ENCODE results near the gene HAUS5. TPM values are rescaled to one million over a fixed set of nuclear protein-coding genes. Genes with fewer than 3 reads are reported as not detected.
"Not testable (repeated sequence)": the region's sequence is repeated elsewhere in the genome, so short reads cannot be mapped to it uniquely, and the experiment has no call there.

Gene HAUS5
- total RNA-seq, 4 donors from 2014 or later = 3.5 to 11.5 (median 10.6) TPM

GRCh38 chr19:35582760-35583159, 29.8 kb upstream of the HAUS5 start:
- intact Hi-C loops (cut with DNase I) = no loop called here
- no peaks in the 10 kb centered on the region for H3K4me1 ChIP-seq
- H3K27ac ChIP-seq = no peak overlapping the region
- H3K9me3 ChIP-seq = peaks cover 0 to 5% (median 0%) of the 10 kb centered on the region in 3 donors
- peaks cover 0 to 40% (median 0%) of the 10 kb centered on the region in 4 donors for H3K27me3 ChIP-seq
- TF ChIP-seq CTCF (IDR thresholded peaks at IDR 0.05) = no peak
- TF ChIP-seq POLR2A (IDR thresholded peaks at IDR 0.05) = no peak
- H3K4me3 ChIP-seq = no peak overlapping the region
- DNase-seq = no peak
- H3K36me3 ChIP-seq = no peaks in the 10 kb centered on the region
- whole genome bisulfite sequencing, 2 donors = 43 to 78% methylated on average over 1 of the region's 1 CpG

GRCh38 chr19:35585848-35586247, 26.7 kb upstream of the HAUS5 start, which contains the start of gene PMIS2:
PMIS2 (plus strand) TSS chr19:35586173; CDS start chr19:35586260, 87 bp downstream.
- WGBS, 2 donors = 49 to 83% methylated on average over 1 to 10 of the region's 16 CpGs
- TF ChIP-seq CTCF (IDR thresholded peaks at IDR 0.05) (no peak), POLR2A (IDR thresholded peaks at IDR 0.05) (no peak)
- Histone ChIP-seq H3K27ac (no peak within 1 kb of the TSS), H3K4me3 (no peak within 1 kb of the TSS), H3K4me1 (no peaks in the 10 kb centered on the region), H3K27me3 (peaks cover 0 to 39% (median 0%) of the 10 kb centered on the region in 4 donors), H3K36me3 (no peaks in the 10 kb centered on the region), H3K9me3 (no peaks in the 10 kb centered on the region)
- intact Hi-C loops (cut with DNase I) = no loop called here
- DNase-seq = no peak

- Histone ChIP-seq H3K9me3 (no peaks in the 10 kb centered on the region), H3K4me3 (no peak overlapping the region), H3K4me1 (no peaks in the 10 kb centered on the region), H3K36me3 (no peaks in the 10 kb centered on the region), H3K27ac (no peak overlapping the region), H3K27me3 (peaks cover 0 to 44% (median 0%) of the 10 kb centered on the region in 4 donors)
- 27 to 38% methylated on average over 1 of the region's 1 CpG for WGBS, 2 donors
- TF ChIP-seq POLR2A (IDR thresholded peaks at IDR 0.05) (no peak), CTCF (IDR thresholded peaks at IDR 0.05) (no peak)
- intact Hi-C loops (cut with DNase I) = no loop called here
- DNase-seq = no peak
These were observed 25.2 kb upstream of the HAUS5 start for GRCh38 chr19:35587321-35587720.

- intact Hi-C loops (cut with DNase I) = no loop called here
- 65 to 69% methylated on average over 3 of the region's 3 CpGs for WGBS, 2 donors
- H3K4me3 ChIP-seq = no peak overlapping the region
- peaks cover 0 to 24% (median 0%) of the 10 kb centered on the region in 4 donors for H3K27me3 ChIP-seq
- no peaks in the 10 kb centered on the region for H3K4me1 ChIP-seq
- no peaks in the 10 kb centered on the region for H3K36me3 ChIP-seq
- no peak for DNase-seq
- no peak overlapping the region for H3K27ac ChIP-seq
- no peaks in the 10 kb centered on the region for H3K9me3 ChIP-seq
- no peak for TF ChIP-seq CTCF (IDR thresholded peaks at IDR 0.05)
- no peak for TF ChIP-seq POLR2A (IDR thresholded peaks at IDR 0.05)
These were observed 21.7 kb upstream of the HAUS5 start for GRCh38 chr19:35590875-35591274.

GRCh38 chr19:35592226-35592625, 20.3 kb upstream of the HAUS5 start:
- DNase-seq = no peak

GRCh38 chr19:35595026-35595425, 17.5 kb upstream of the HAUS5 start:
- H3K27me3 ChIP-seq; H3K27ac ChIP-seq; intact Hi-C loops (cut with DNase I); H3K4me3 ChIP-seq; H3K36me3 ChIP-seq; DNase-seq; H3K4me1 ChIP-seq; H3K9me3 ChIP-seq: not testable (repeated sequence)
- 72 to 85% methylated on average over 3 of the region's 3 CpGs for WGBS, 2 donors

More at GRCh38 chr19:35592226-35592625, 20.3 kb upstream of the HAUS5 start:
- Histone ChIP-seq H3K36me3 (no peaks in the 10 kb centered on the region), H3K27me3 (peaks cover 0 to 11% (median 0%) of the 10 kb centered on the region in 4 donors), H3K9me3 (no peaks in the 10 kb centered on the region), H3K4me3 (no peak overlapping the region), H3K27ac (no peak overlapping the region), H3K4me1 (no peaks in the 10 kb centered on the region)
- 27 to 29% methylated on average over 5 to 8 of the region's 8 CpGs for whole genome bisulfite sequencing, 2 donors
- intact Hi-C loops (cut with DNase I) = no loop called here
- TF ChIP-seq CTCF (IDR thresholded peaks at IDR 0.05) = peak in 4 of 6 experiments; percentile 16 to 50 (median 25)
- no peak for TF ChIP-seq POLR2A (IDR thresholded peaks at IDR 0.05)
